Upper lobe of left lung (tissue), 6 donors: ENCODE data around the gene IGSF21. TPM values are rescaled to one million over a fixed set of nuclear protein-coding genes. Genes with fewer than 3 reads are reported as not detected.
A peak's percentile ranks its signal among the peaks of the same experiment; 100 is the strongest.

Experiments
- ATAC-seq, 2 donors: fragments of 200-7000 bp; cut with Tn5 transposase; one replicate each; pipeline ENCODE4 v1.9.1; 2022; ENCODE audit warnings: mild to moderate bottlenecking in 2 of 2, moderate library complexity in 2 of 2; ENCODE audit not compliant: low FRiP score in 2 of 2
- DNase-seq, 2 donors: peaks; one replicate each; pipeline ENCODE4 v3.0.0-alpha.2; 2019 to 2020
- H3K27ac ChIP-seq, 4 donors: fragments of 200-600 bp; sonication (generic); one replicate each; pipeline ENCODE4 v1.5.1; 2016 to 2019
- H3K27me3 ChIP-seq, 4 donors: fragments of 200-600 bp; sonication (generic); one replicate each; pipeline ENCODE4 v1.5.1; 2017 to 2019
- H3K36me3 ChIP-seq, 4 donors: fragments of 200-600 bp; sonication (generic); one replicate each; pipeline ENCODE4 v1.5.1; 2016 to 2019
- H3K4me1 ChIP-seq, 4 donors: fragments of 200-600 bp; sonication (generic); one replicate each; pipeline ENCODE4 v1.5.1; 2018 to 2019
- H3K4me3 ChIP-seq, 4 donors: fragments of 200-600 bp; sonication (generic); one replicate each; pipeline ENCODE4 v1.5.1; 2017 to 2019; ENCODE audit warnings: mild to moderate bottlenecking in 2 of 4, moderate library complexity in 1 of 4
- H3K9me3 ChIP-seq, 4 donors: fragments of 200-600 bp; sonication (generic); one replicate each; pipeline ENCODE4 v1.5.1; 2018 to 2019
- CTCF ChIP-seq, 6 experiments: fragments of 450-650 bp in 4 of 6; fragments of 200-600 bp in 2 of 6; sonication (generic) in 2 of 6; IDR thresholded peaks; one replicate each; pipeline ENCODE4 v1.5.1; 2016 to 2019; ENCODE audit warnings: antibody characterized with exemption in 6 of 6
- EP300 ChIP-seq, 4 donors: sonication (generic); formaldehyde crosslinking; IDR thresholded peaks; one replicate each; pipeline ENCODE4 v1.5.1; 2017; ENCODE audit warnings: antibody characterized with exemption in 4 of 4, control low read depth in 2 of 4
- POLR2A ChIP-seq, 4 donors: fragments of 450-650 bp; IDR thresholded peaks; one replicate each; pipeline ENCODE4 v1.5.1; 2016 to 2017; ENCODE audit warnings: antibody characterized with exemption in 4 of 4, mild to moderate bottlenecking in 2 of 4
- POLR2AphosphoS5 ChIP-seq, 2 donors: sonication (generic); formaldehyde crosslinking; IDR thresholded peaks; one replicate each; pipeline ENCODE4 v1.5.1; 2017; ENCODE audit warnings: antibody characterized with exemption in 2 of 2
- WGBS, 2 donors: methylation state at CpG; one replicate each; pipeline ENCODE4 v1.1.5; 2017 to 2018; 5-methylcytosine and 5-hydroxymethylcytosine counted together
- total RNA-seq, 6 donors: library from RNA; depleted of rRNA in 4 of 6; stranded (reverse); fragments of >200 nt in 4 of 6; gene quantifications; one replicate each; pipeline versions ENCODE4 v1.1.0 to v1.2.1, GENCODE V29; 2016 to 2021
- donor health status: DM: no; HTN: no; CAD: no; lungs with moderate emphysema.
- donor health status: DM: no; HTN: yes; CAD: no; lungs with severe emphysema.

IGSF21 gene
- total RNA-seq, 6 donors from 2014 or later, result 1.1 to 2.9 (median 2.0) TPM; not detected in 1

DNA sequence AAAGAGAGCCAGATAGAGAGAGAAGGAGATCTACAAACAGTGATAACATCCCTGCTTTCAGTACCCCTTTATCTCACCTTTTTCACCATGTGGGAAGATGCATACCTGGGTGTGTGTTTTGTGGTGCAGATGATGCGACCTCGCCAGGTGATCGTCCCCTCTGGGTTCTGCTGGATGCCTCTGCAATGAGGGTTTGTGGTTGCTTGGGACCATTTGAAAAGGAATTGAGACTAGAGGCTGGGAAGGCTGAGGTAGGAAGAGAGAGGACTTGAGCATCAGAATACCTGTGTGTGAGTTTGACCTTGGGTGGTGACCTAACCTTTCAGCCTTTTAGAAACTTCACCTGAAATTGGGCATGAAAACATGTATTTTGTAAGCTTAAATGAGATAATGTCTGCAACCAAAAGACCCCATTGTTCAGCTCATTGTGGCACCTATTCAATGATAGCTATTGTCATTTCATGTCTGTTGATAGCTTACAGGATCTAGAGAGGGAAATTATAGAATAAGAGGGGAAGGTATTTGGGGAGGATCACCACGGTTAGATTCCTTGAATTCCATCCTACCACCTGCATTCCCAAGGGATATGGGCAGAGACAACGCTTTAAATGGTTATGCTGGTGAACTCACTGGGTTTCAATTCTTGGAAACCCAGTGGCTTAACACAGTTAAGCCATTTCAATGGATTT lies 125.7 kb downstream of the IGSF21 start:
- H3K27me3 ChIP-seq, result no peaks in the 10 kb centered on the region
- DNase-seq, result no peak
- 81 to 82% methylated on average over 5 of the region's 5 CpGs for WGBS, 2 donors
- H3K9me3 ChIP-seq, result peaks cover 0 to 16% (median 9%) of the 10 kb centered on the region in 4 donors
- ATAC-seq, result no peak
- no peaks in the 10 kb centered on the region for H3K36me3 ChIP-seq
- H3K4me1 ChIP-seq, result no peaks in the 10 kb centered on the region
- H3K4me3 ChIP-seq, result no peak overlapping the region
- H3K27ac ChIP-seq, result no peak overlapping the region
- no peak for TF ChIP-seq EP300 (IDR thresholded peaks at IDR 0.05)
- no peak for TF ChIP-seq POLR2AphosphoS5 (IDR thresholded peaks at IDR 0.05)
- no peak for TF ChIP-seq POLR2A (IDR thresholded peaks at IDR 0.05)
- no peak for TF ChIP-seq CTCF (IDR thresholded peaks at IDR 0.05)

GRCh38 chr1:18234790-18235242 lies 127.2 kb downstream of the IGSF21 start:
- Histone ChIP-seq H3K4me1 (no peaks in the 10 kb centered on the region), H3K9me3 (peaks cover 0 to 16% (median 9%) of the 10 kb centered on the region in 4 donors), H3K27me3 (no peaks in the 10 kb centered on the region), H3K4me3 (no peak overlapping the region), H3K27ac (no peak overlapping the region), H3K36me3 (no peaks in the 10 kb centered on the region)
- WGBS, 2 donors, result 61 to 75% methylated on average over 6 of the region's 6 CpGs
- TF ChIP-seq CTCF (IDR thresholded peaks at IDR 0.05) (peak in 5 of 6 experiments; percentile 26 to 46 (median 35)), POLR2A (IDR thresholded peaks at IDR 0.05) (no peak)
- DNase-seq (no peak), ATAC-seq (peak; percentile 36 to 53)

GRCh38 chr1:18237371-18237770 lies 129.8 kb downstream of the IGSF21 start:
- Histone ChIP-seq H3K36me3 (no peaks in the 10 kb centered on the region), H3K4me3 (no peak overlapping the region), H3K27me3 (no peaks in the 10 kb centered on the region), H3K9me3 (no peaks in the 10 kb centered on the region), H3K4me1 (no peaks in the 10 kb centered on the region), H3K27ac (no peak overlapping the region)
- no peak for TF ChIP-seq EP300 (IDR thresholded peaks at IDR 0.05)
- TF ChIP-seq POLR2AphosphoS5 (IDR thresholded peaks at IDR 0.05), result no peak
- no peak for TF ChIP-seq POLR2A (IDR thresholded peaks at IDR 0.05)
- WGBS, 2 donors, result 71 to 77% methylated on average over 8 to 9 of the region's 9 CpGs
- DNase-seq, result no peak
- ATAC-seq, result no peak

GRCh38 chr1:18238190-18238589 lies 130.6 kb downstream of the IGSF21 start:
- 43 to 44% methylated on average over 5 of the region's 5 CpGs for WGBS, 2 donors
- no peaks in the 10 kb centered on the region for H3K36me3 ChIP-seq
- DNase-seq (no peak), ATAC-seq (no peak)
- H3K27me3 ChIP-seq, result no peaks in the 10 kb centered on the region
- no peaks in the 10 kb centered on the region for H3K4me1 ChIP-seq
- H3K4me3 ChIP-seq, result no peak overlapping the region
- no peaks in the 10 kb centered on the region for H3K9me3 ChIP-seq
- no peak overlapping the region for H3K27ac ChIP-seq
- TF ChIP-seq POLR2A (IDR thresholded peaks at IDR 0.05), result no peak
- TF ChIP-seq CTCF (IDR thresholded peaks at IDR 0.05), result no peak
- no peak for TF ChIP-seq EP300 (IDR thresholded peaks at IDR 0.05)
- TF ChIP-seq POLR2AphosphoS5 (IDR thresholded peaks at IDR 0.05), result no peak

- TF ChIP-seq POLR2AphosphoS5 (IDR thresholded peaks at IDR 0.05) (no peak), CTCF (IDR thresholded peaks at IDR 0.05) (no peak), POLR2A (IDR thresholded peaks at IDR 0.05) (no peak), EP300 (IDR thresholded peaks at IDR 0.05) (no peak)
- Histone ChIP-seq H3K4me1 (no peaks in the 10 kb centered on the region), H3K4me3 (no peak overlapping the region), H3K27ac (no peak overlapping the region), H3K27me3 (no peaks in the 10 kb centered on the region), H3K9me3 (no peaks in the 10 kb centered on the region), H3K36me3 (no peaks in the 10 kb centered on the region)
- 76 to 77% methylated on average over 4 of the region's 4 CpGs for WGBS, 2 donors
- no peak for ATAC-seq
- no peak for DNase-seq
Observed at GRCh38 chr1:18239671-18240070, 132.1 kb downstream of the IGSF21 start.
